K562 (cell line): ENCODE measurements around the gene RBM20. TPM values are rescaled to one million over a fixed set of nuclear protein-coding genes. Genes with fewer than 3 reads are reported as not detected.

ENCODE experiments used
- FOXA3 ChIP-seq, 2 experiments: fragments of 450-650 bp in 1 of 2; sonication (generic) in 1 of 2; formaldehyde crosslinking; IDR thresholded peaks in 1 of 2; conservative IDR thresholded peaks in 1 of 2; 2 replicates each; pipeline versions ENCODE4 v1.4.0 to v1.8.0; 2020 to 2022; ENCODE audit warnings: mild to moderate bottlenecking in 2 of 2, missing genetic modification reagents in 1 of 2
- HMBOX1 ChIP-seq: sonication (generic); IDR thresholded peaks from 2 replicates; pipeline ENCODE4 v1.6.1; 2016
- MYC ChIP-seq, 2 experiments: fragments of 250-450 bp in 1 of 2; sonication (Bioruptor Pico) in 1 of 2; IDR thresholded peaks; 2 replicates each; pipeline versions ENCODE4 v1.5.1 to v1.6.1; 2012 to 2021; ENCODE audit warnings: low read depth in 2 of 2, borderline replicate concordance in 1 of 2, improper control_type of control experiment in 1 of 2, low read length in 1 of 2, mild to moderate bottlenecking in 1 of 2, moderate library complexity in 1 of 2
- NKRF ChIP-seq: fragments of 450-650 bp; IDR thresholded peaks from 2 replicates; pipeline ENCODE4 v1.6.1; 2016; ENCODE audit warnings: borderline replicate concordance
- PCBP2 ChIP-seq: fragments of 200-400 bp; formaldehyde crosslinking; IDR thresholded peaks from 2 replicates; pipeline ENCODE4 v1.6.1; 2018; ENCODE audit warnings: low read length, low read depth, mild to moderate bottlenecking, moderate library complexity; ENCODE audit not compliant: poor library complexity, severe bottlenecking
- PTTG1 ChIP-seq: fragments of 450-650 bp; IDR thresholded peaks from 2 replicates; pipeline ENCODE4 v1.6.1; 2016; ENCODE audit warnings: low read depth, mild to moderate bottlenecking, missing genetic modification characterization, missing compliant biosample characterization
- RBM34 ChIP-seq: fragments of 200-400 bp; formaldehyde crosslinking; IDR thresholded peaks from 2 replicates; pipeline ENCODE4 v1.6.1; 2018; ENCODE audit warnings: low read length, borderline replicate concordance; ENCODE audit not compliant: insufficient read depth
- U2AF2 ChIP-seq: fragments of 200-400 bp; formaldehyde crosslinking; optimal IDR thresholded peaks from 2 replicates; pipeline ENCODE3; 2017; ENCODE audit warnings: low read depth, mild to moderate bottlenecking, low read length
- ZBTB17 ChIP-seq: fragments of 450-650 bp; formaldehyde crosslinking; IDR thresholded peaks from 2 replicates; pipeline ENCODE4 v1.4.0; 2020; ENCODE audit warnings: mild to moderate bottlenecking
- ZNF318 ChIP-seq, 2 experiments: fragments of 450-650 bp; IDR thresholded peaks; 2 replicates each; pipeline ENCODE4 v1.6.1; 2016; ENCODE audit warnings: mild to moderate bottlenecking in 2 of 2, borderline replicate concordance in 1 of 2, low read depth in 1 of 2, moderate library complexity in 1 of 2
- polyA plus RNA-seq, 8 experiments: library from polyadenylated mRNA; depleted of rRNA in 4 of 8; stranded (reverse) in 5 of 8; unstranded in 3 of 8; fragments of >200 nt; fragmentation: Nextera tagmentation in 2 of 8; fragmentation: Illumina TruSeq in 1 of 8; extraction: Ambion mirVana in 2 of 8; extraction: Trizol in 1 of 8; gene quantifications; 2 replicates each; pipeline versions ENCODE4 v1.2.1 to v1.2.3, GENCODE V29; 2011 to 2014; ENCODE audit warnings: inconsistent platforms in 1 of 8, missing spikeins in 1 of 8
- total RNA-seq, 7 experiments: library from RNA; depleted of rRNA in 6 of 7; stranded (reverse); fragments of >200 nt in 6 of 7; fragmentation: Illumina TruSeq in 2 of 7; extraction: Trizol in 2 of 7; gene quantifications; 2 replicates each; pipeline versions ENCODE4 v1.2.1 to v1.2.3, GENCODE V29; 2011 to 2021; ENCODE audit warnings: low replicate concordance in 1 of 7
- TF ChIP-seq, protein P1 (sequence below): fragments of 450-650 bp; IDR thresholded peaks from 2 replicates; pipeline ENCODE4 v1.6.1; 2017; ENCODE audit warnings: antibody characterized with exemption
- TF ChIP-seq, protein P2 (sequence below): fragments of 450-650 bp; IDR thresholded peaks from 2 replicates; pipeline ENCODE4 v1.6.1; 2016; ENCODE audit warnings: missing biosample characterization, missing genetic modification characterization

RBM20 gene
- total and polyA plus RNA-seq, 9 of the 15 experiments (the other 6 are each of a cell fraction or from before 2014, with no cell fraction given), result 0.63 to 5.7 (median 3.2) TPM

- TF ChIP-seq ZNF318 (IDR thresholded peaks at IDR 0.05; ENCODE audit: borderline replicate concordance in 1 of 2, low read depth in 1 of 2) (no peak), U2AF2 (no peak), PTTG1 (tag) (no peak), RBM34 (no peak), FOXA3 (CRISPR knock-in tag; conservative IDR thresholded peaks at IDR 0.05 in 1 of 2, IDR thresholded peaks at IDR 0.05 in 1 of 2) (no peak), PCBP2 (no peak), HMBOX1 (no peak), MYC (IDR thresholded peaks at IDR 0.05; ENCODE audit: low read depth, low read length) (no peak), MYC (CRISPR knock-in tag; IDR thresholded peaks at IDR 0.05; ENCODE audit: borderline replicate concordance, low read depth) (no peak), NKRF (no peak), ZBTB17 (CRISPR knock-in tag) (no peak)
- TF ChIP-seq, protein P1, sequence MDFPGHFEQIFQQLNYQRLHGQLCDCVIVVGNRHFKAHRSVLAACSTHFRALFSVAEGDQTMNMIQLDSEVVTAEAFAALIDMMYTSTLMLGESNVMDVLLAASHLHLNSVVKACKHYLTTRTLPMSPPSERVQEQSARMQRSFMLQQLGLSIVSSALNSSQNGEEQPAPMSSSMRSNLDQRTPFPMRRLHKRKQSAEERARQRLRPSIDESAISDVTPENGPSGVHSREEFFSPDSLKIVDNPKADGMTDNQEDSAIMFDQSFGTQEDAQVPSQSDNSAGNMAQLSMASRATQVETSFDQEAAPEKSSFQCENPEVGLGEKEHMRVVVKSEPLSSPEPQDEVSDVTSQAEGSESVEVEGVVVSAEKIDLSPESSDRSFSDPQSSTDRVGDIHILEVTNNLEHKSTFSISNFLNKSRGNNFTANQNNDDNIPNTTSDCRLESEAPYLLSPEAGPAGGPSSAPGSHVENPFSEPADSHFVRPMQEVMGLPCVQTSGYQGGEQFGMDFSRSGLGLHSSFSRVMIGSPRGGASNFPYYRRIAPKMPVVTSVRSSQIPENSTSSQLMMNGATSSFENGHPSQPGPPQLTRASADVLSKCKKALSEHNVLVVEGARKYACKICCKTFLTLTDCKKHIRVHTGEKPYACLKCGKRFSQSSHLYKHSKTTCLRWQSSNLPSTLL, result no peak
- TF ChIP-seq, protein P2, sequence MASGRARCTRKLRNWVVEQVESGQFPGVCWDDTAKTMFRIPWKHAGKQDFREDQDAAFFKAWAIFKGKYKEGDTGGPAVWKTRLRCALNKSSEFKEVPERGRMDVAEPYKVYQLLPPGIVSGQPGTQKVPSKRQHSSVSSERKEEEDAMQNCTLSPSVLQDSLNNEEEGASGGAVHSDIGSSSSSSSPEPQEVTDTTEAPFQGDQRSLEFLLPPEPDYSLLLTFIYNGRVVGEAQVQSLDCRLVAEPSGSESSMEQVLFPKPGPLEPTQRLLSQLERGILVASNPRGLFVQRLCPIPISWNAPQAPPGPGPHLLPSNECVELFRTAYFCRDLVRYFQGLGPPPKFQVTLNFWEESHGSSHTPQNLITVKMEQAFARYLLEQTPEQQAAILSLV (tag), result no peak
These were observed 22.5 kb downstream of the RBM20 start (continued) for GRCh38 chr10:110666673-110667072.
